GM19328 (cell line): Measurements from ENCODE around the gene NEK9.

Source experiments
- ATAC-seq: cut with Tn5 transposase; IDR thresholded peaks from one replicate; pipeline ENCODE4 v1.9.1; 2021; ENCODE audit warnings: mild to moderate bottlenecking, moderate library complexity; ENCODE audit not compliant: unreplicated experiment

Gene NEK9

DNA sequence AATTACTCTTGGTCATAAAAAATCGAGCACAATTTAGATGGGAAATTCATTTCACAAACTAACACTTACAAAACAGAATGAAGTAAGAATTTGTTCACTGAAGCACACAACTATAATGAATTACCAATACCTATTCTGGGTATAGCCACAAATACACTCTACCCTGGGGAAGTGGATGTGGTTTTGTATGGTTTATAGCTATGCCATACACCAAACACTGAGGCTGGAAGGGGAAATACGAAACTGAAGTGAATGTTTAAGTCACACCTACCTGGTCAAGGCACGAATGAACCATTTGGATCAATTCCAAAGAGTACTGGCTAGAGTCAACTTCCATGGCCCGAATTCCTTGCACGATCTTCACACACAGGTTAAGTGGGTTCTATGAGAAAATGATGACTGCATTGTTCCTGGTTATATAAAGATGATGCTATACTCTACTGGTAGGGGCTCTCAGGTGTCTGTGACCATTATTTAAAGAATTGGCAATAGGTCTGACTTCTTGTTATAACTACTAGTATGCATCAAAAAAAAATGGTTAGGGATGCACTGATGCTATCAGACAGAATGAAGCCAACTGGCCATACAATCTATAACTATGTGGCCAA, 12.8 kb downstream of the NEK9 start:
- no peak for ATAC-seq

DNA sequence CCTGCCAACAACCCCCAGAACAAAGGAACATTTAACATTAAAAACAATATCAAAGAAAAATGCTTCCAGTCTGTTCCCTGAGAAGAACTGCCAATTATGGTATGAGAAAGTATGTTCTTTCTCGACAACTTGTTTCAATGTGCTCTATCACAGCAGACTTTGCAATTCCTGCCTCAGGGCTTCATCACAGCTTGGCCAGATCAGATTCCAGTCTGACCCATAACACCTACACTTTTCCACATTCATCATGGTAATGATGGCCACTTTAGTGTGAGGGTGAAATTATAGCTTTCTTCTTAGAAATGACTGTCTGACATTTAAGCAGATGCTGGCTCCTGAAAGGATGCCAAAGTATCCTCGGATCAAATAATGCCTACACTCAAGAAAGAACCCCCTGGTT, 17.0 kb downstream of the NEK9 start:
- no peak for ATAC-seq

DNA sequence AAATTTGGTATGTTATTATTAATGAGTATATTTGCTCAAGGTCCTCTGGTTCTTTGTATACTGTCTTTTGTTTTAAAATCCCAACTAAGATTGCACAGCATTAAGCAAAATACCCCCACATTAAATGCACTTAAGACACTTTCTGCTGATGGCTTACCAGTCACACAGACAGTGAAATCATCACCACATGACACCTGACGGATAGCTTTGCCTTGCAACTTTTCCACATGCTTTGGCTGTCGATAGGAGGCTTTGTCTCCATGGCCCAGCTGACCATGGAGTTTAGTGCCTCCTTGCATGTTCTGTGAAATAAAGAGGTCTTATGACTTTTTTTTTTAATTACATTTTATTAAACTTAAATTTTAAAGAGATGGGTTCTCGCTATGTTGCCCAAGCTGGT, 19.7 kb downstream of the NEK9 start:
- ATAC-seq: no peak

DNA sequence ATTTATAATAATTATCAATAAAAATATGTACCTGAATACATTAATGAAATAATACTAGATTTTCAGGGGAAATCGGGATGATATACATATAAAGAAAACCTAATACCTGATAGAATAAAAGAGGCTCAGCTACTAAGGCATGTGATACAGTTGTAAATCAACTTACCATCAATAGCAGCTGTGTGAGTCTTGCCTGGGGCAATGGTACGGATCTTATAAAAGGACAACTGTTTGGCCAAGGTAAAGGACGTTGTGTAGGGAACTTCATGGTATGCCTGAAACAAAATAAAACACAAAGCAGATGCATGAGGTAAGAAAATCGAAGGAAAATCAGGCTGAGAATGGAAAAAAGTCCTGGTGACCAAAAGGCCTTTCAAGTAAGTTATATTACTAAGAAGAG, 25.4 kb downstream of the NEK9 start:
- ATAC-seq: no peak

DNA sequence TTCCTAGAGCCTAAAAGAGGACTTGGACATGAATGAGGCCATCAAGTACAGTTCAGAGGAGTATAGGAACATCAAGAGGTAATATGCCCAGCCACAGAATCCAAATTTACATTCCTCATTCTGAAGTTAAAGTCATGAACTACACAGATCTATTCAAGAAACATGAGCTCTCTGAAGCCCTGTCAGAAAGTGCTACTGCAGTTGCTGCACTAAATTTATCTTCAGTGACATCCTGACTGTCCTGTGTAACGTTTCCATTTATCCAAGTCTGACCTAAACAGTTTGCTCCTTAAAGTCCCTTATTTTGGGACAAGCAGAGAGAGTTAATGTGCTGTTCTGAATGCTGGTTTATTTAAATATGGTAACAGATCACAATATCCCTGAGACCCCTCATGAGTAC, 28.2 kb downstream of the NEK9 start:
- ATAC-seq: no peak

- ATAC-seq: no peak
Measured at GRCh38 chr14:75098212-75098611, 28.6 kb downstream of the NEK9 start.

GRCh38 chr14:75096959-75097358, 29.9 kb downstream of the NEK9 start:
- no peak for ATAC-seq

- no peak for ATAC-seq
Measured at GRCh38 chr14:75095690-75096089, 31.2 kb downstream of the NEK9 start.

- no peak for ATAC-seq
Measured at GRCh38 chr14:75094896-75095295, 32.0 kb downstream of the NEK9 start.

- no peak for ATAC-seq
Measured at GRCh38 chr14:75092698-75093097, 34.1 kb downstream of the NEK9 start.

- ATAC-seq: no peak
Measured at GRCh38 chr14:75091251-75091650, 35.6 kb downstream of the NEK9 start.

- no peak for ATAC-seq
Measured at GRCh38 chr14:75090353-75090752, 36.5 kb downstream of the NEK9 start.

- ATAC-seq: no peak
Measured at GRCh38 chr14:75088566-75089373, 38.1 kb downstream of the NEK9 start.

DNA sequence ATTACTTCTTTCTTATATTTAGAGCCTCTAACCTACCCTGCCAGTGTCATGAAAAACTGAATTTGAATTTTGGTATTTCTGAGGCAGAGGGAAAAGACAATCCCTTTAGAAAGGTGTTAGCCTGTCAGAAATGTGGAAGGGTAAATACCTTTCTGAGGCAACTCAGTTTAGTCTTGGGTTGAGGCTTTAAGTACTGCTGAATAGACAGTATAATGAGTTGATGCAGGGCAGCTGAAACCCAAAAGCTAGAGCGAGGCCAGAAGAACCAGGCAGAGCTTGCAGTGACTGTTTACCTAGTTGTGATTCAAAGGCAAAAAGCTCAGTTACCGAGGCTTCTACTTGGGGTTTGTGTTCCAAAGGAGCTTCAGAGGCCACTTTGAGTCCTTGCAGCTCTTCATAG, 38.7 kb downstream of the NEK9 start:
- no peak for ATAC-seq

GRCh38 chr14:75084513-75084912, 42.3 kb downstream of the NEK9 start:
- no peak for ATAC-seq

DNA sequence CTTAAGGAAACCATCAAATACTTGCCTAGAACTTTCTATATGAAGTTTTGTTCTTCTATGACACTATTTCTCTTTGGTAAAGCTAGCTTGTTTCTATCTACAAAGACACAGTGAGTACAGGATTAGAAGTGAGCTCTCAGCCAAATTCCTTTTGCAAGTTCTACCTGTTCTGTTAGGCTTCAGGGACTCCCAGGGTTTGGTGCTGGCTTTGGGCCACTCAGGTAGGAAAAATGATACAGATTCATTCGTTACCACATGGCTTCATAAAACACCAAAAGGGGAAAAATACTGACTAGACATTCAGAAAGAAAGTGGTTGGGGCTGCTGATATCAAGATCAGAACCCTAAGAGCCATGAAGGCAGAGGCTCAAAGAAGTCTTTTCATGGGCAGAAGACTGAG, 43.6 kb downstream of the NEK9 start:
- no peak for ATAC-seq

GRCh38 chr14:75081660-75082229, 45.1 kb downstream of the NEK9 start:
- ATAC-seq: no peak

- ATAC-seq: no peak
Measured at GRCh38 chr14:75079521-75079920, 47.3 kb downstream of the NEK9 start.

DNA sequence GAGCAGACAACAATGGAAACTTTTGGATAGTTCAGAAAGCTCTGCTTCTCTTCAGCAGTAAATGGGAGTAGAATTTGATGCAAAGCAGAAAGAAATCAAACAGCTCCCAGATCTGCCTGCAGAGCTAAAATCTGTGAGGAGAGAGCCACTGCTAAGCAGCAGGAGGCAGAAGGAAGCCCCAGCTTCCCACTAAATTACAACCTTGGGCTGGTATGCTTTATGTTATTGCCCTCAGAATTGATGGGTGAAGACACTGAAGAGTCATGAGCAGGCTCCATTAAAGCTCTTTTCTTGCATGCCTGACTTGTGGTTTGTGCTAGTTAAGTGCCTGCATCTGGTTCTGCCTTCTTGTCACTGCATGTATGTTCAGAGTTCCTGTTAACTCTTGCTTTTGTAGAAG, 49.1 kb downstream of the NEK9 start:
- ATAC-seq: no peak

DNA sequence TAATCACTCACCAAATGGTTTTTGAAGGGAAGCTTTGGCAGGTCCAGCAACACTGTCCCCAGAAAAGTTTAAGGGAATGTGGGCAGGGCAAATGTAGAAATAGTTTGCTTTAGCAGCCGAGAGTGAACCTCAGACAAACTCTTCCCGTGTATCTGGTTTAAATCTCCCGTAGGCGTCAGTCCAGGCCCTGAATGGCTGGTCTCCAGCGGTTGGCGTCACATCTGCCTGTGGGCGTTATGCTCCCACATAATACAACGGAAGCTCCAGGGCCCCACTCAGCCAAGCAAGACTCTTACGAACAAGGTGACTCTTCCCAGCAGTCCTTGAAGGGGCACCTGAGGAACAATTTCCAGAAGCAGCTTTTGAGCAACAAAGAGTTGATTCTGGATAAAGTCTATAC, 56.5 kb downstream of the NEK9 start:
- ATAC-seq: no peak

DNA sequence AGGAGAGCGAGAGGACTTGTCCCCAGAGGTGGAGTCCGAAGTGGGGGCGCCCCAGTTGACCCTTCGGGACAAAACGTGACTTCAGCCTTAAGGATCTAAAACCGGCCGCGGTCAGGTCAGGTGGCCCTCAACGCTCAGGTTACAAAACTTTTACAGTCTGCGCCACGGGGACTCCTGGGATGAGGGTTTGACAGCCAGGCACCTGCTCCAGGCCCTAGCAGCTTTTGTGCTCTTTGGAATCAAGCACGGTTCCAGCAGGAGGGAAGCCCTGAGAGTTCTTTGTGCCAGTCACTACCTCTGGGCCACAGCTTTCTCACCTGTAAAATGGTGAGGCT, 57.1 kb downstream of the NEK9 start:
- no peak for ATAC-seq

DNA sequence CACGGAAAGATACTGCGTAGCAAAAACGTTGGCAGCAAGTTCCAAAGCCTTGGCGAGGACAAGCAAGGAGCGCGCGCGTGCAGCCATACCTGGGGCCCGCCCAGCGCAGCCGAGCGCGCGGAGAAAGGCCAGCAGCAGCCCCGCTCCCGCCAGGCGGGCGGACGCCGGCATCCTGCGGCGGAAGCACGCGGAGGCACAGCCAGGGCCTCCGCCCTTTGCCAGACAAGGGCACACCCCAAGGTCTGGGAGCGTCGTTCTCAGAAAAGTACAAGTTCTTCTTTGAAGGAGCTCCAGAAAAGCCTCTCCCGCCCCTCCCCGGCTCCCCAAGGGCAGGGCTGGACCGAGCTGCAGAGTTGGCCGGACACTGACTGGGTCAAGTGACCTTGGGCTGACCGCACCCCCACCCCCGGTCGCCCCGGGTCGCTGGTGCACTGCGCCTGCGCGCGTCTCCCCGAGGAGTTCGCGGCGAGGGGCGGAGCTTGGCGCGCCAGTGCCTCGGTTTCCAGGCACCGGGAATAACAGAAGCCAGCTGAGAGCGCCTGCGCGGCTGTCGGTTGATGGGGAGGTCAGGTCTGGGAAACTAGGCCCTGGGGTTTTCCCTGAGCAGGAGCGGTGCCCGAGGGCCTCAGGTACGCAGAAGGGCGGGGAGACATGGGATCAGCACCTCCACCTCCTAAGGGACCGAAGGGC, 57.6 kb downstream of the NEK9 start, which contains the start of gene ZC2HC1C:
Gene ZC2HC1C, plus strand, starts transcription at position 521 of the 690 bp plus-strand sequence. CDS start 933 bp downstream, outside the sequence.
- peak; percentile 60 for ATAC-seq
